Heart left ventricle (tissue), 16 donors: Measurements from ENCODE around the gene PCED1A. TPM values are rescaled to one million over a fixed set of nuclear protein-coding genes. Genes with fewer than 3 reads are reported as not detected.

Source experiments
- ATAC-seq, 4 donors: fragments of 200-7000 bp; cut with Tn5 transposase; one replicate each; pipeline ENCODE4 v1.9.1; 2020 to 2022; ENCODE audit warnings: moderate library complexity in 4 of 4, mild to moderate bottlenecking in 3 of 4, moderate number of reproducible peaks in 1 of 4
- DNase-seq, 5 donors: peaks; one replicate each; pipeline ENCODE4 v3.0.0-alpha.2; 2020
- H3K27ac ChIP-seq, 12 donors: fragments of 200-600 bp; sonication (generic) in 4 of 12; one replicate each; pipeline versions ENCODE4 v1.5.0 to v1.8.0; 2016 to 2022; ENCODE audit warnings: mild to moderate bottlenecking in 2 of 12
- H3K27me3 ChIP-seq, 9 donors: fragments of 200-600 bp; sonication (generic) in 2 of 9; one replicate each; pipeline versions ENCODE4 v1.5.1 to v1.8.0; 2016 to 2022; ENCODE audit warnings: mild to moderate bottlenecking in 3 of 9
- H3K36me3 ChIP-seq, 9 donors: fragments of 200-600 bp; sonication (generic) in 2 of 9; one replicate each; pipeline versions ENCODE4 v1.5.0 to v1.8.0; 2018 to 2022; ENCODE audit warnings: mild to moderate bottlenecking in 2 of 9
- H3K4me1 ChIP-seq, 12 donors: fragments of 200-600 bp; sonication (generic) in 4 of 12; one replicate each; pipeline versions ENCODE4 v1.5.0 to v1.8.0; 2016 to 2022; ENCODE audit warnings: mild to moderate bottlenecking in 3 of 12
- H3K4me3 ChIP-seq, 12 donors: fragments of 200-600 bp; sonication (generic) in 4 of 12; one replicate each; pipeline versions ENCODE4 v1.5.0 to v1.8.0; 2017 to 2022; ENCODE audit warnings: mild to moderate bottlenecking in 9 of 12, moderate library complexity in 4 of 12
- H3K9me3 ChIP-seq, 12 donors: fragments of 200-600 bp; sonication (generic) in 4 of 12; one replicate each; pipeline versions ENCODE4 v1.5.0 to v1.8.0; 2016 to 2022; ENCODE audit warnings: mild to moderate bottlenecking in 1 of 12
- CTCF ChIP-seq, 12 donors: fragments of 200-600 bp; sonication (generic) in 4 of 12; IDR thresholded peaks; one replicate each; pipeline versions ENCODE4 v1.5.0 to v1.8.0; 2018 to 2022; ENCODE audit warnings: antibody characterized with exemption in 12 of 12, mild to moderate bottlenecking in 5 of 12
- POLR2A ChIP-seq, 2 donors: fragments of 450-650 bp; IDR thresholded peaks; one replicate each; pipeline ENCODE4 v1.6.1; 2017; ENCODE audit warnings: antibody characterized with exemption in 2 of 2, mild to moderate bottlenecking in 2 of 2, moderate library complexity in 2 of 2
- WGBS, 4 donors: extraction: QIAGEN DNeasy Blood & Tissue Kit in 2 of 4; methylation state at CpG; one replicate each; pipeline versions ENCODE4 v1.1.5 to v1.1.7; 2013 to 2018; 5-methylcytosine and 5-hydroxymethylcytosine counted together
- intact Hi-C, 10 donors: fragments of 100-400 bp; cut with DNase I; formaldehyde crosslinking; loops; one replicate each; pipeline versions ENCODE4 v1.11.1 to v1.14.2; 2022
- polyA plus RNA-seq, 2 donors: library from polyadenylated mRNA; stranded (reverse); fragments of 200-250 nt; gene quantifications; one replicate each; pipeline ENCODE4 v1.2.3, GENCODE V29; 2013
- total RNA-seq, 9 donors: library from RNA; depleted of rRNA in 2 of 9; stranded (reverse); fragments of >200 nt in 2 of 9; fragmentation: NEBNext Ultra II Directional in 3 of 9; extraction: Animal tissue kit (Norgen Biotek cat#: 25700) in 3 of 9; gene quantifications; one replicate each; pipeline versions ENCODE4 v1.1.0 to v1.2.4, GENCODE V29; 2016 to 2023
- donor health status: ischemic (EF 13 %, LVEDD 7.1; RV severe dilation, severe dysfunction).
- donor health status: healthy with polysubstance abuse.
- donor health status: DM: no; HTN: yes; CAD: no.
- donor health status: DM: no; HTN: no; CAD: no.
- donor health status: ischemic (EF 25% LVEDD 6.9; RV normal size, moderate dysfunction).
- donor health status: ischemic (EF 25% LVEDD 5.7; RV mildly dilated, moderate dysfunction).
- donor health status: healthy.
- donor health status: DM: yes; HTN: yes; CAD: no.
- donor health status: ischemic (EF 35%, LVEDD 5.7; RV mildly dilated, moderate dysfunction).
- donor health status: nonischemic (EF 11% LVEDD 7.7; RV severe dilation, severe dysfunction).
- donor health status: DM: yes; HTN: yes; CAD: no.
- donor health status: PGD.
- donor health status: ischemic (EF 29% LVEDD 5.4; RV normal size, mild dysfunction).
- donor health status: nonischemic (EF 23%, LVEDD 6.1; RV moderate dilation, normal function).

PCED1A gene
- total and polyA plus RNA-seq, 11 donors: 5.0 to 20.7 (median 7.0) TPM

- no peaks in the 10 kb centered on the region for H3K36me3 ChIP-seq
- no peaks in the 10 kb centered on the region for H3K9me3 ChIP-seq
- ATAC-seq (no peak), DNase-seq (no peak)
- no peak overlapping the region for H3K27ac ChIP-seq
- H3K4me3 ChIP-seq: no peak overlapping the region
- H3K27me3 ChIP-seq: peaks cover 4 to 66% (median 25%) of the 10 kb centered on the region in 9 donors
- H3K4me1 ChIP-seq: peaks cover 0 to under 1% (median 0%) of the 10 kb centered on the region in 12 donors
- intact Hi-C loops: no loop called here
- TF ChIP-seq CTCF (IDR thresholded peaks at IDR 0.05) (no peak), POLR2A (IDR thresholded peaks at IDR 0.05) (no peak)
- 87 to 90% (median 89%) methylated on average over 23 of the region's 23 CpGs for WGBS, 4 donors
Measured at GRCh38 chr20:2794202-2794748, 46.2 kb downstream of the PCED1A start.

GRCh38 chr20:2793471-2793870 lies 47.0 kb downstream of the PCED1A start:
- 81 to 95% (median 88%) methylated on average over 6 of the region's 6 CpGs for WGBS, 4 donors
- intact Hi-C loops: no loop called here
- peaks cover 0 to 64% (median 17%) of the 10 kb centered on the region in 9 donors for H3K27me3 ChIP-seq
- TF ChIP-seq POLR2A (IDR thresholded peaks at IDR 0.05): no peak
- no peak overlapping the region for H3K4me3 ChIP-seq
- no peaks in the 10 kb centered on the region for H3K9me3 ChIP-seq
- ATAC-seq (no peak), DNase-seq (no peak)
- H3K27ac ChIP-seq: no peak overlapping the region
- no peaks in the 10 kb centered on the region for H3K36me3 ChIP-seq
- H3K4me1 ChIP-seq: no peaks in the 10 kb centered on the region

Other genes starting within 250 kb of the PCED1A start
- gene NOP56, start 188.0 kb downstream of the PCED1A start, total RNA-seq: 10 to 100 TPM; 24.6 to 78.8 (median 51.0) TPM
- 10 to 100 TPM; 42.3 to 66.8 TPM for gene NOP56, start 188.0 kb downstream of the PCED1A start, polyA plus RNA-seq
- gene IDH3B, start 176.4 kb downstream of the PCED1A start, total RNA-seq: 100 to 1,000 TPM; 122 to 356 (median 208) TPM
- 100 to 1,000 TPM; 173 to 188 TPM for gene IDH3B, start 176.4 kb downstream of the PCED1A start, polyA plus RNA-seq
- gene EBF4, start 147.9 kb downstream of the PCED1A start, total RNA-seq: 1 to 10 TPM; 2.5 to 6.4 (median 4.2) TPM
- 1 to 10 TPM; 2.7 to 2.9 TPM for gene EBF4, start 147.9 kb downstream of the PCED1A start, polyA plus RNA-seq
- 10 to 100 TPM in 2 of 9 donors, 1 to 10 TPM in 2, under 1 TPM in 5; 0.42 to 21.5 (median 0.72) TPM for gene CPXM1, start 40.0 kb downstream of the PCED1A start, total RNA-seq
- 1 to 10 TPM in 1 of 2 donors, under 1 TPM in 1; 0.27 to 3.9 TPM for gene CPXM1, start 40.0 kb downstream of the PCED1A start, polyA plus RNA-seq
- not detected for gene C20orf141, start 25.7 kb downstream of the PCED1A start, total RNA-seq
- not detected for gene C20orf141, start 25.7 kb downstream of the PCED1A start, polyA plus RNA-seq
- not detected for gene TMEM239, start 24.3 kb downstream of the PCED1A start, total RNA-seq
- not detected for gene TMEM239, start 24.3 kb downstream of the PCED1A start, polyA plus RNA-seq
- gene VPS16, start 90 bp upstream of the PCED1A start, total RNA-seq: 10 to 100 TPM; 13.9 to 28.6 (median 19.5) TPM
- gene VPS16, start 90 bp upstream of the PCED1A start, polyA plus RNA-seq: 10 to 100 TPM; 19.8 to 21.2 TPM
- 10 to 100 TPM; 17.3 to 43.4 (median 32.2) TPM for gene PTPRA, start 32.8 kb upstream of the PCED1A start, total RNA-seq
- gene PTPRA, start 32.8 kb upstream of the PCED1A start, polyA plus RNA-seq: 10 to 100 TPM in 1 of 2 donors, 1 to 10 TPM in 1; 6.1 to 18.9 TPM
- gene GNRH2, start 203.0 kb upstream of the PCED1A start, total RNA-seq: under 1 TPM in 1 of 9 donors, not detected in 8; 0.48 TPM
- not detected for gene GNRH2, start 203.0 kb upstream of the PCED1A start, polyA plus RNA-seq
- gene MRPS26, start 205.4 kb upstream of the PCED1A start, total RNA-seq: 10 to 100 TPM; 36.5 to 83.4 (median 50.9) TPM
- gene MRPS26, start 205.4 kb upstream of the PCED1A start, polyA plus RNA-seq: 100 to 1,000 TPM in 1 of 2 donors, 10 to 100 TPM in 1; 98.8 to 111 TPM
- under 1 TPM in 1 of 9 donors, not detected in 8; 0.67 TPM for gene OXT, start 231.0 kb upstream of the PCED1A start, total RNA-seq
- gene OXT, start 231.0 kb upstream of the PCED1A start, polyA plus RNA-seq: not detected
- not detected for gene AVP, start 244.1 kb upstream of the PCED1A start, total RNA-seq
- not detected for gene AVP, start 244.1 kb upstream of the PCED1A start, polyA plus RNA-seq